Body of pancreas (tissue), 4 donors: ENCODE results near the gene BMPR2.

Experiments used
- CTCF ChIP-seq, 7 experiments: fragments of 450-650 bp in 4 of 7; fragments of 200-600 bp in 3 of 7; sonication (generic) in 3 of 7; IDR thresholded peaks; one replicate each; pipeline ENCODE4 v1.5.1; 2016 to 2019; ENCODE audit warnings: antibody characterized with exemption in 7 of 7
- POLR2A ChIP-seq, 3 donors: fragments of 450-650 bp; IDR thresholded peaks; one replicate each; pipeline ENCODE4 v1.6.1; 2016; ENCODE audit warnings: antibody characterized with exemption in 3 of 3, mild to moderate bottlenecking in 2 of 3

- TF ChIP-seq POLR2A (IDR thresholded peaks at IDR 0.05) = no peak
- TF ChIP-seq CTCF (IDR thresholded peaks at IDR 0.05) = no peak
Observed at GRCh38 chr2:202425036-202425435, 48.9 kb downstream of the BMPR2 start.
